HepG2 (cell line): ENCODE data around the gene MFSD11. TPM values are rescaled to one million over a fixed set of nuclear protein-coding genes. Genes with fewer than 3 reads are reported as not detected.

ENCODE experiments used
- CHCHD3 ChIP-seq: sonication (generic); formaldehyde crosslinking; IDR thresholded peaks from 2 replicates; pipeline ENCODE4 v1.8.0; 2022; ENCODE audit warnings: mild to moderate bottlenecking, missing genetic modification reagents, moderate library complexity
- DR1 ChIP-seq: sonication (generic); formaldehyde crosslinking; IDR thresholded peaks from 2 replicates; pipeline ENCODE4 v1.8.0; 2021; ENCODE audit warnings: mild to moderate bottlenecking, missing genetic modification reagents, inconsistent platforms
- ELF4 ChIP-seq: sonication (generic); formaldehyde crosslinking; IDR thresholded peaks from 2 replicates; pipeline ENCODE4 v1.5.0; 2020; ENCODE audit warnings: missing genetic modification reagents, mild to moderate bottlenecking, moderate library complexity, borderline replicate concordance
- ETV5 ChIP-seq: IDR thresholded peaks from 2 replicates; pipeline ENCODE4 v1.6.1; 2018; ENCODE audit warnings: missing biosample characterization, missing genetic modification reagents, inconsistent platforms, borderline replicate concordance
- GATAD1 ChIP-seq: IDR thresholded peaks from 2 replicates; pipeline ENCODE4 v1.6.1; 2016; ENCODE audit warnings: missing genetic modification reagents, missing compliant biosample characterization
- HMG20A ChIP-seq: IDR thresholded peaks from 2 replicates; pipeline ENCODE4 v1.6.1; 2016; ENCODE audit warnings: borderline replicate concordance
- HNRNPH1 ChIP-seq: fragments of 200-400 bp; formaldehyde crosslinking; optimal IDR thresholded peaks from 2 replicates; pipeline ENCODE3; 2017; ENCODE audit warnings: mild to moderate bottlenecking, low read depth, low read length
- HOXA3 ChIP-seq: sonication (generic); formaldehyde crosslinking; IDR thresholded peaks from 2 replicates; pipeline ENCODE4 v1.5.0; 2020; ENCODE audit warnings: missing genetic modification reagents
- NFE2 ChIP-seq: sonication (generic); formaldehyde crosslinking; IDR thresholded peaks from 2 replicates; pipeline ENCODE4 v1.4.0; 2020; ENCODE audit warnings: missing genetic modification reagents
- NFRKB ChIP-seq: fragments of 450-650 bp; IDR thresholded peaks from 2 replicates; pipeline ENCODE4 v1.6.1; 2017
- PHF8 ChIP-seq: sonication (generic); formaldehyde crosslinking; IDR thresholded peaks from 2 replicates; pipeline ENCODE4 v1.5.0; 2020; ENCODE audit warnings: missing genetic modification reagents
- RBAK ChIP-seq: sonication (generic); formaldehyde crosslinking; IDR thresholded peaks from 2 replicates; pipeline ENCODE4 v1.5.1; 2020; ENCODE audit warnings: mild to moderate bottlenecking, missing genetic modification reagents
- RFX5 ChIP-seq: IDR thresholded peaks from 2 replicates; pipeline ENCODE4 v1.6.1; 2011; ENCODE audit warnings: low read depth, low read length, improper control_type of control experiment
- SNAPC2 ChIP-seq: sonication (generic); formaldehyde crosslinking; IDR thresholded peaks from 2 replicates; pipeline ENCODE4 v1.8.1; 2022; ENCODE audit warnings: mild to moderate bottlenecking, missing genetic modification reagents
- THAP8 ChIP-seq: sonication (generic); formaldehyde crosslinking; IDR thresholded peaks from 2 replicates; pipeline ENCODE4 v1.5.1; 2020; ENCODE audit warnings: missing genetic modification reagents, mild to moderate bottlenecking, borderline replicate concordance
- THYN1 ChIP-seq: sonication (generic); formaldehyde crosslinking; IDR thresholded peaks from 2 replicates; pipeline ENCODE4 v1.8.1; 2023; ENCODE audit warnings: low read depth, mild to moderate bottlenecking, moderate library complexity, missing genetic modification reagents, borderline replicate concordance
- ZBTB14 ChIP-seq: sonication (generic); formaldehyde crosslinking; IDR thresholded peaks from 2 replicates; pipeline ENCODE4 v1.4.0; 2020; ENCODE audit warnings: missing genetic modification reagents
- ZKSCAN1 ChIP-seq: fragments of 150-350 bp; IDR thresholded peaks from 2 replicates; pipeline ENCODE4 v1.6.1; 2014; ENCODE audit warnings: low read length
- ZNF337 ChIP-seq: sonication (generic); formaldehyde crosslinking; IDR thresholded peaks from 2 replicates; pipeline ENCODE4 v1.5.1; 2020; ENCODE audit warnings: missing genetic modification reagents, low read depth, mild to moderate bottlenecking, borderline replicate concordance
- ZNF747 ChIP-seq: sonication (generic); formaldehyde crosslinking; IDR thresholded peaks from 2 replicates; pipeline ENCODE4 v1.8.1; 2023; ENCODE audit warnings: missing genetic modification reagents, mild to moderate bottlenecking, borderline replicate concordance
- polyA plus RNA-seq, 8 experiments: library from polyadenylated mRNA; depleted of rRNA in 3 of 8; stranded (reverse) in 7 of 8; unstranded in 1 of 8; fragments of >200 nt; fragmentation: Illumina TruSeq in 4 of 8; extraction: Trizol in 4 of 8; gene quantifications; 2 replicates each; pipeline versions ENCODE4 v1.2.1 to v1.2.3, GENCODE V29; 2011 to 2016; ENCODE audit warnings: low read depth in 4 of 8, missing spikeins in 1 of 8, mixed read lengths in 1 of 8; ENCODE audit not compliant: insufficient read depth in 1 of 8
- total RNA-seq, 5 experiments: library from RNA; depleted of rRNA; stranded (reverse); fragments of >200 nt; fragmentation: Illumina TruSeq; extraction: Trizol; gene quantifications; 2 replicates each; pipeline ENCODE4 v1.2.3, GENCODE V29; 2016; ENCODE audit warnings: low read depth in 1 of 5
- TF ChIP-seq, protein P1 (sequence below), 2 experiments: IDR thresholded peaks; 2 replicates each; pipeline ENCODE4 v1.6.1; 2011 to 2012; ENCODE audit warnings: low read length in 2 of 2, borderline replicate concordance in 1 of 2, low read depth in 1 of 2, mild to moderate bottlenecking in 1 of 2, moderate library complexity in 1 of 2
- TF ChIP-seq, protein P2 (sequence below): sonication (generic); formaldehyde crosslinking; IDR thresholded peaks from 2 replicates; pipeline ENCODE4 v1.5.0; 2020; ENCODE audit warnings: mild to moderate bottlenecking, low read depth, missing genetic modification reagents, borderline replicate concordance
- TF ChIP-seq, protein P3 (sequence below): sonication (generic); formaldehyde crosslinking; IDR thresholded peaks from 2 replicates; pipeline ENCODE4 v1.8.1; 2023; ENCODE audit warnings: mild to moderate bottlenecking, moderate library complexity, missing genetic modification reagents

MFSD11 gene
- total and polyA plus RNA-seq, 2 of the 13 experiments (the other 11 are each of a cell fraction or from before 2014, with no cell fraction given), result 26.1 to 36.3 TPM

- TF ChIP-seq, protein P1, sequence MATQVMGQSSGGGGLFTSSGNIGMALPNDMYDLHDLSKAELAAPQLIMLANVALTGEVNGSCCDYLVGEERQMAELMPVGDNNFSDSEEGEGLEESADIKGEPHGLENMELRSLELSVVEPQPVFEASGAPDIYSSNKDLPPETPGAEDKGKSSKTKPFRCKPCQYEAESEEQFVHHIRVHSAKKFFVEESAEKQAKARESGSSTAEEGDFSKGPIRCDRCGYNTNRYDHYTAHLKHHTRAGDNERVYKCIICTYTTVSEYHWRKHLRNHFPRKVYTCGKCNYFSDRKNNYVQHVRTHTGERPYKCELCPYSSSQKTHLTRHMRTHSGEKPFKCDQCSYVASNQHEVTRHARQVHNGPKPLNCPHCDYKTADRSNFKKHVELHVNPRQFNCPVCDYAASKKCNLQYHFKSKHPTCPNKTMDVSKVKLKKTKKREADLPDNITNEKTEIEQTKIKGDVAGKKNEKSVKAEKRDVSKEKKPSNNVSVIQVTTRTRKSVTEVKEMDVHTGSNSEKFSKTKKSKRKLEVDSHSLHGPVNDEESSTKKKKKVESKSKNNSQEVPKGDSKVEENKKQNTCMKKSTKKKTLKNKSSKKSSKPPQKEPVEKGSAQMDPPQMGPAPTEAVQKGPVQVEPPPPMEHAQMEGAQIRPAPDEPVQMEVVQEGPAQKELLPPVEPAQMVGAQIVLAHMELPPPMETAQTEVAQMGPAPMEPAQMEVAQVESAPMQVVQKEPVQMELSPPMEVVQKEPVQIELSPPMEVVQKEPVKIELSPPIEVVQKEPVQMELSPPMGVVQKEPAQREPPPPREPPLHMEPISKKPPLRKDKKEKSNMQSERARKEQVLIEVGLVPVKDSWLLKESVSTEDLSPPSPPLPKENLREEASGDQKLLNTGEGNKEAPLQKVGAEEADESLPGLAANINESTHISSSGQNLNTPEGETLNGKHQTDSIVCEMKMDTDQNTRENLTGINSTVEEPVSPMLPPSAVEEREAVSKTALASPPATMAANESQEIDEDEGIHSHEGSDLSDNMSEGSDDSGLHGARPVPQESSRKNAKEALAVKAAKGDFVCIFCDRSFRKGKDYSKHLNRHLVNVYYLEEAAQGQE (IDR thresholded peaks at IDR 0.05; ENCODE audit: borderline replicate concordance in 1 of 2, low read depth in 1 of 2, low read length in 2 of 2), result no peak
- TF ChIP-seq GATAD1 (CRISPR knock-in tag), result no peak
- TF ChIP-seq SNAPC2 (CRISPR knock-in tag), result peak; percentile 87; the same call in 1 of the 2 replicates
- TF ChIP-seq ETV5 (CRISPR knock-in tag), result peak; percentile 96
- TF ChIP-seq, protein P2, sequence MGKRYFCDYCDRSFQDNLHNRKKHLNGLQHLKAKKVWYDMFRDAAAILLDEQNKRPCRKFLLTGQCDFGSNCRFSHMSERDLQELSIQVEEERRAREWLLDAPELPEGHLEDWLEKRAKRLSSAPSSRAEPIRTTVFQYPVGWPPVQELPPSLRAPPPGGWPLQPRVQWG (CRISPR knock-in tag), result no peak
- no peak; the same call in 1 of the 2 replicates for TF ChIP-seq RBAK (CRISPR knock-in tag)
- peak; percentile 77; the same call in 1 of the 2 replicates for TF ChIP-seq HMG20A (CRISPR knock-in tag)
- no peak for TF ChIP-seq NFRKB
- TF ChIP-seq ZNF747 (CRISPR knock-in tag), result peak; percentile 81
- TF ChIP-seq ZBTB14 (CRISPR knock-in tag), result no peak
- no peak for TF ChIP-seq NFE2 (CRISPR knock-in tag)
- TF ChIP-seq RFX5, result no peak
- TF ChIP-seq ZNF337 (CRISPR knock-in tag), result no peak
- TF ChIP-seq THYN1 (CRISPR knock-in tag), result no peak
- TF ChIP-seq, protein P3, sequence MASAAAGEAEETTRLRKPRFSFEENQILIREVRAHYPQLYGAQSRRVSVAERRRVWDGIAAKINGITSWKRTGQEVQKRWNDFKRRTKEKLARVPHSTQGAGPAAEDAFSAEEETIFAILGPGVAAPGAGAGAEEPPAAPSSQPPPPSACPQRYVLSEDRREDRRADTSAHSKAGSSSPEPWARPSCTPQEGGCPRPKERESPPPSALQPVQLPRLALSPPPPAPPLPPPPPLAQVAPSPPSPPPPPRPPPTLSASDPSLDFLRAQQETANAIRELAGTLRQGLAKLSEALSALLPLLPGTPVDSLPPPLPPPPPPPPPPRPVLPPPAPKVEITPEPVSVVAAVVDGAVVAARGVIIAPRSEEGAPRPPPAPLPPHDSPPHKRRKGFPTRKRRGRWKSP (CRISPR knock-in tag), result peak; percentile 56; the same call in 1 of the 2 replicates
- no peak for TF ChIP-seq CHCHD3 (CRISPR knock-in tag)
- 0 out of 2 replicates have a peak, but pooled peaks have one; percentile 65 for TF ChIP-seq ELF4 (CRISPR knock-in tag)
- TF ChIP-seq THAP8, result no peak
- no peak for TF ChIP-seq PHF8
- TF ChIP-seq ZKSCAN1, result no peak
- TF ChIP-seq DR1 (CRISPR knock-in tag), result no peak
- peak; percentile 81; the same call in 1 of the 2 replicates for TF ChIP-seq HOXA3 (CRISPR knock-in tag)
- TF ChIP-seq HNRNPH1, result no peak
These were observed 46.3 kb upstream of the MFSD11 start (continued) for GRCh38 chr17:76691379-76692191.
